Heart left ventricle (tissue), 16 donors: ENCODE results near the gene KRT71. TPM values are rescaled to one million over a fixed set of nuclear protein-coding genes. Genes with fewer than 3 reads are reported as not detected.
A peak's percentile ranks its signal among the peaks of the same experiment; 100 is the strongest.

Experiments used
- ATAC-seq, 4 donors: fragments of 200-7000 bp; cut with Tn5 transposase; one replicate each; pipeline ENCODE4 v1.9.1; 2020 to 2022; ENCODE audit warnings: moderate library complexity in 4 of 4, mild to moderate bottlenecking in 3 of 4, moderate number of reproducible peaks in 1 of 4
- DNase-seq, 5 donors: peaks; one replicate each; pipeline ENCODE4 v3.0.0-alpha.2; 2020
- H3K27ac ChIP-seq, 12 donors: fragments of 200-600 bp; sonication (generic) in 4 of 12; one replicate each; pipeline versions ENCODE4 v1.5.0 to v1.8.0; 2016 to 2022; ENCODE audit warnings: mild to moderate bottlenecking in 2 of 12
- H3K27me3 ChIP-seq, 9 donors: fragments of 200-600 bp; sonication (generic) in 2 of 9; one replicate each; pipeline versions ENCODE4 v1.5.1 to v1.8.0; 2016 to 2022; ENCODE audit warnings: mild to moderate bottlenecking in 3 of 9
- H3K36me3 ChIP-seq, 9 donors: fragments of 200-600 bp; sonication (generic) in 2 of 9; one replicate each; pipeline versions ENCODE4 v1.5.0 to v1.8.0; 2018 to 2022; ENCODE audit warnings: mild to moderate bottlenecking in 2 of 9
- H3K4me1 ChIP-seq, 12 donors: fragments of 200-600 bp; sonication (generic) in 4 of 12; one replicate each; pipeline versions ENCODE4 v1.5.0 to v1.8.0; 2016 to 2022; ENCODE audit warnings: mild to moderate bottlenecking in 3 of 12
- H3K4me3 ChIP-seq, 12 donors: fragments of 200-600 bp; sonication (generic) in 4 of 12; one replicate each; pipeline versions ENCODE4 v1.5.0 to v1.8.0; 2017 to 2022; ENCODE audit warnings: mild to moderate bottlenecking in 9 of 12, moderate library complexity in 4 of 12
- H3K9me3 ChIP-seq, 12 donors: fragments of 200-600 bp; sonication (generic) in 4 of 12; one replicate each; pipeline versions ENCODE4 v1.5.0 to v1.8.0; 2016 to 2022; ENCODE audit warnings: mild to moderate bottlenecking in 1 of 12
- CTCF ChIP-seq, 12 donors: fragments of 200-600 bp; sonication (generic) in 4 of 12; IDR thresholded peaks; one replicate each; pipeline versions ENCODE4 v1.5.0 to v1.8.0; 2018 to 2022; ENCODE audit warnings: antibody characterized with exemption in 12 of 12, mild to moderate bottlenecking in 5 of 12
- POLR2A ChIP-seq, 2 donors: fragments of 450-650 bp; IDR thresholded peaks; one replicate each; pipeline ENCODE4 v1.6.1; 2017; ENCODE audit warnings: antibody characterized with exemption in 2 of 2, mild to moderate bottlenecking in 2 of 2, moderate library complexity in 2 of 2
- WGBS, 4 donors: extraction: QIAGEN DNeasy Blood & Tissue Kit in 2 of 4; methylation state at CpG; one replicate each; pipeline versions ENCODE4 v1.1.5 to v1.1.7; 2013 to 2018; 5-methylcytosine and 5-hydroxymethylcytosine counted together
- intact Hi-C, 10 donors: fragments of 100-400 bp; cut with DNase I; formaldehyde crosslinking; loops; one replicate each; pipeline versions ENCODE4 v1.11.1 to v1.14.2; 2022
- polyA plus RNA-seq, 2 donors: library from polyadenylated mRNA; stranded (reverse); fragments of 200-250 nt; gene quantifications; one replicate each; pipeline ENCODE4 v1.2.3, GENCODE V29; 2013
- total RNA-seq, 9 donors: library from RNA; depleted of rRNA in 2 of 9; stranded (reverse); fragments of >200 nt in 2 of 9; fragmentation: NEBNext Ultra II Directional in 3 of 9; extraction: Animal tissue kit (Norgen Biotek cat#: 25700) in 3 of 9; gene quantifications; one replicate each; pipeline versions ENCODE4 v1.1.0 to v1.2.4, GENCODE V29; 2016 to 2023
- donor health status: ischemic (EF 13 %, LVEDD 7.1; RV severe dilation, severe dysfunction).
- donor health status: healthy with polysubstance abuse.
- donor health status: DM: no; HTN: yes; CAD: no.
- donor health status: DM: no; HTN: no; CAD: no.
- donor health status: ischemic (EF 25% LVEDD 6.9; RV normal size, moderate dysfunction).
- donor health status: ischemic (EF 25% LVEDD 5.7; RV mildly dilated, moderate dysfunction).
- donor health status: healthy.
- donor health status: DM: yes; HTN: yes; CAD: no.
- donor health status: ischemic (EF 35%, LVEDD 5.7; RV mildly dilated, moderate dysfunction).
- donor health status: nonischemic (EF 11% LVEDD 7.7; RV severe dilation, severe dysfunction).
- donor health status: DM: yes; HTN: yes; CAD: no.
- donor health status: PGD.
- donor health status: ischemic (EF 29% LVEDD 5.4; RV normal size, mild dysfunction).
- donor health status: nonischemic (EF 23%, LVEDD 6.1; RV moderate dilation, normal function).

Gene KRT71
- total and polyA plus RNA-seq, 11 donors, result not detected

- no peak overlapping the region for H3K27ac ChIP-seq
- DNase-seq, result no peak
Measured at GRCh38 chr12:52521568-52522266, 31.2 kb downstream of the KRT71 start.

GRCh38 chr12:52521175-52521567 lies 31.8 kb downstream of the KRT71 start:
- TF ChIP-seq POLR2A (IDR thresholded peaks at IDR 0.05) (no peak), CTCF (IDR thresholded peaks at IDR 0.05) (no peak)
- Histone ChIP-seq H3K4me1 (no peaks in the 10 kb centered on the region), H3K4me3 (no peak overlapping the region), H3K27me3 (no peaks in the 10 kb centered on the region), H3K9me3 (no peaks in the 10 kb centered on the region), H3K27ac (no peak overlapping the region), H3K36me3 (no peaks in the 10 kb centered on the region)
- intact Hi-C loops, result no loop called here
- peak in 2 of 4 donors; percentile 54 to 74 for ATAC-seq
- DNase-seq, result no peak
- WGBS, 4 donors, result 62 to 76% (median 71%) methylated on average over 10 of the region's 10 CpGs

More at GRCh38 chr12:52521568-52522266, 31.2 kb downstream of the KRT71 start:
- H3K27me3 ChIP-seq, result no peaks in the 10 kb centered on the region
- no peaks in the 10 kb centered on the region for H3K4me1 ChIP-seq
- no peaks in the 10 kb centered on the region for H3K9me3 ChIP-seq
- intact Hi-C loops, result no loop called here
- H3K36me3 ChIP-seq, result no peaks in the 10 kb centered on the region
- ATAC-seq, result no peak
- TF ChIP-seq POLR2A (IDR thresholded peaks at IDR 0.05) (no peak), CTCF (IDR thresholded peaks at IDR 0.05) (no peak)
- 76 to 85% (median 77%) methylated on average over 9 to 10 of the region's 10 CpGs for WGBS, 4 donors
- no peak overlapping the region for H3K4me3 ChIP-seq

- Histone ChIP-seq H3K36me3 (no peaks in the 10 kb centered on the region), H3K4me3 (no peak within 1 kb of the TSS), H3K4me1 (no peaks in the 10 kb centered on the region), H3K27me3 (no peaks in the 10 kb centered on the region), H3K9me3 (no peaks in the 10 kb centered on the region), H3K27ac (no peak within 1 kb of the TSS)
- ATAC-seq, result no peak
- 83 to 86% (median 84%) methylated on average over 24 to 29 of the region's 29 CpGs for WGBS, 4 donors
- no peak for DNase-seq
- TF ChIP-seq POLR2A (IDR thresholded peaks at IDR 0.05), result no peak
- TF ChIP-seq CTCF (IDR thresholded peaks at IDR 0.05), result no peak
- intact Hi-C loops, result loop anchor here in 1 of 10 donors (10.0 kb wide), 1 partner anchor 365 kb away; no protein-coding TSS in a partner anchor
Measured at GRCh38 chr12:52519826-52520662, 32.9 kb downstream of the KRT71 start, which contains the start of gene KRT5. KRT5 (minus strand) TSS chr12:52520394; CDS start chr12:52520296, 98 bp downstream.

- Histone ChIP-seq H3K36me3 (no peaks in the 10 kb centered on the region), H3K27me3 (no peaks in the 10 kb centered on the region), H3K9me3 (no peaks in the 10 kb centered on the region), H3K4me3 (no peak overlapping the region), H3K27ac (no peak overlapping the region), H3K4me1 (no peaks in the 10 kb centered on the region)
- no peak for ATAC-seq
- DNase-seq, result no peak
- 79 to 92% (median 82%) methylated on average over 3 of the region's 3 CpGs for WGBS, 4 donors
- intact Hi-C loops, result loop anchor here in 1 of 10 donors (10.0 kb wide), 1 partner anchor 365 kb away; no protein-coding TSS in a partner anchor
- TF ChIP-seq CTCF (IDR thresholded peaks at IDR 0.05) (no peak), POLR2A (IDR thresholded peaks at IDR 0.05) (no peak)
Measured at GRCh38 chr12:52519387-52519703, 33.6 kb downstream of the KRT71 start.
